Calu3 (cell line): ENCODE data around the gene STMN3. TPM values are rescaled to one million over a fixed set of nuclear protein-coding genes. Genes with fewer than 3 reads are reported as not detected.
"Not testable (repeated sequence)": the region's sequence is repeated elsewhere in the genome, so short reads cannot be mapped to it uniquely, and the experiment has no call there.

ENCODE experiments used
- BruUV-seq: library from RNA; stranded (reverse); fragments of 400-500 nt; replicated peaks from 2 replicates; lab custom pipeline; 2021; lab: Mats Ljungman, UMichigan
- CTCF ChIA-PET: fragments of 300-600 bp; sonication (Branson Sonifier 250); formaldehyde crosslinking; loops from one replicate; lab custom pipeline; 2022; ENCODE audit warnings: antibody characterized with exemption; lab: Charles Lee
- DNase-seq: peaks from one replicate; pipeline ENCODE4 v3.0.0; 2022
- H3K27ac Mint-ChIP-seq: one replicate; pipeline ENCODE4 v1.8.0; 2022; ENCODE audit warnings: mixed read lengths; ENCODE audit not compliant: unreplicated experiment
- H3K27me3 Mint-ChIP-seq: one replicate; pipeline ENCODE4 v1.8.0; 2022; ENCODE audit warnings: mixed read lengths; ENCODE audit not compliant: unreplicated experiment
- H3K36me3 Mint-ChIP-seq: one replicate; pipeline ENCODE4 v1.8.0; 2022; ENCODE audit warnings: mild to moderate bottlenecking, moderate library complexity, mixed read lengths; ENCODE audit not compliant: insufficient read depth, unreplicated experiment
- H3K4me1 Mint-ChIP-seq: one replicate; pipeline ENCODE4 v1.8.0; 2022; ENCODE audit warnings: mild to moderate bottlenecking, low read depth, mixed read lengths; ENCODE audit not compliant: unreplicated experiment
- H3K4me3 Mint-ChIP-seq: one replicate; pipeline ENCODE4 v1.8.0; 2022; ENCODE audit warnings: mild to moderate bottlenecking, low read depth, moderate library complexity, mixed read lengths; ENCODE audit not compliant: unreplicated experiment
- H3K9me3 Mint-ChIP-seq: one replicate; pipeline ENCODE4 v1.8.0; 2022; ENCODE audit warnings: low read depth, mixed read lengths; ENCODE audit not compliant: unreplicated experiment
- CTCF ChIP-seq: fragments of 200-600 bp; IDR thresholded peaks from one replicate; pipeline ENCODE4 v1.8.0; 2022; ENCODE audit warnings: antibody characterized with exemption; ENCODE audit not compliant: unreplicated experiment
- intact Hi-C: fragments of 100-400 bp; cut with micrococcal nuclease; formaldehyde crosslinking; loops from one replicate; pipeline ENCODE4 v1.10.0; 2022; ENCODE audit not compliant: unreplicated experiment
- total RNA-seq: library from RNA; stranded (reverse); gene quantifications from 2 replicates; pipeline ENCODE4 v1.2.3, GENCODE V29; 2022

STMN3 gene
- total RNA-seq, 1 experiment from 2014 or later = 2.3 TPM

GRCh38 chr20:63636752-63637628 is 16.2 kb downstream of the STMN3 start:
- H3K27ac Mint-ChIP-seq = no peak overlapping the region
- intact Hi-C loops = no loop called here
- CTCF ChIA-PET = interaction anchor here (0.7 kb wide), 1 partner anchor 518 kb away, joined by 4 read pairs; no protein-coding TSS in a partner anchor
- DNase-seq = no peak
- no peak for TF ChIP-seq CTCF
- no peaks in the 10 kb centered on the region for H3K9me3 Mint-ChIP-seq
- no TSS peak for BruUV-seq
- peaks cover 9% of the 10 kb centered on the region for H3K36me3 Mint-ChIP-seq
- H3K4me1 Mint-ChIP-seq = no peaks in the 10 kb centered on the region
- H3K4me3 Mint-ChIP-seq = no peak overlapping the region
- no peaks in the 10 kb centered on the region for H3K27me3 Mint-ChIP-seq

GRCh38 chr20:63635431-63636141 is 17.6 kb downstream of the STMN3 start:
- Mint-ChIP-seq H3K4me3 (no peak overlapping the region), H3K27ac (no peak overlapping the region), H3K9me3 (no peaks in the 10 kb centered on the region), H3K4me1 (no peaks in the 10 kb centered on the region), H3K36me3 (peaks cover 5% of the 10 kb centered on the region), H3K27me3 (no peaks in the 10 kb centered on the region)
- CTCF ChIA-PET = no interaction called here
- no peak for DNase-seq
- TF ChIP-seq CTCF = no peak
- no TSS peak for BruUV-seq
- intact Hi-C loops = no loop called here

GRCh38 chr20:63633732-63634131 is 19.5 kb downstream of the STMN3 start:
- no peak for DNase-seq
- H3K27me3 Mint-ChIP-seq = no peaks in the 10 kb centered on the region
- TF ChIP-seq CTCF = no peak
- H3K9me3 Mint-ChIP-seq = no peaks in the 10 kb centered on the region
- intact Hi-C loops = no loop called here
- H3K4me3 Mint-ChIP-seq = no peak overlapping the region
- peaks cover 7% of the 10 kb centered on the region for H3K36me3 Mint-ChIP-seq
- BruUV-seq = no TSS peak
- CTCF ChIA-PET = interaction anchor here (0.6 kb wide), 2 partner anchors 95 to 427 kb away, joined by 3 to 4 read pairs; no protein-coding TSS in a partner anchor
- no peak overlapping the region for H3K27ac Mint-ChIP-seq
- no peaks in the 10 kb centered on the region for H3K4me1 Mint-ChIP-seq

GRCh38 chr20:63631426-63631825 is 21.8 kb downstream of the STMN3 start:
- H3K27ac Mint-ChIP-seq, intact Hi-C loops, BruUV-seq, DNase-seq, H3K4me1 Mint-ChIP-seq, H3K9me3 Mint-ChIP-seq, H3K4me3 Mint-ChIP-seq, H3K27me3 Mint-ChIP-seq: not testable (repeated sequence)
- peaks cover 28% of the 10 kb centered on the region for H3K36me3 Mint-ChIP-seq
- CTCF ChIA-PET = interaction anchor here (0.7 kb wide), 1 partner anchor 477 kb away, joined by 4 read pairs; no protein-coding TSS in a partner anchor

GRCh38 chr20:63630956-63631355 is 22.3 kb downstream of the STMN3 start:
- H3K9me3 Mint-ChIP-seq, BruUV-seq, H3K27ac Mint-ChIP-seq, H3K4me3 Mint-ChIP-seq, intact Hi-C loops, DNase-seq, H3K27me3 Mint-ChIP-seq, H3K4me1 Mint-ChIP-seq: not testable (repeated sequence)
- CTCF ChIA-PET = interaction anchor here (0.6 kb wide), 1 partner anchor 57 kb away, joined by 3 read pairs; the partner anchor contains the start of gene HELZ2
- H3K36me3 Mint-ChIP-seq = peaks cover 32% of the 10 kb centered on the region
